HG03175 (cell line): ENCODE measurements around the gene ARHGEF18.
"Not testable (repeated sequence)": the region's sequence is repeated elsewhere in the genome, so short reads cannot be mapped to it uniquely, and the experiment has no call there.

Source experiments
- ATAC-seq: cut with Tn5 transposase; IDR thresholded peaks from one replicate; pipeline ENCODE4 v1.9.1; 2021; ENCODE audit warnings: mild to moderate bottlenecking, moderate library complexity; ENCODE audit not compliant: unreplicated experiment

Gene ARHGEF18

GRCh38 chr19:7346997-7347396, 1.7 kb upstream of the ARHGEF18 start:
- not testable (repeated sequence) for ATAC-seq

GRCh38 chr19:7349231-7349591, 474 bp downstream of the ARHGEF18 start:
- no peak for ATAC-seq

- ATAC-seq = no peak
Measured at GRCh38 chr19:7349961-7350711, 1.4 kb downstream of the ARHGEF18 start.

GRCh38 chr19:7351861-7352260, 3.1 kb downstream of the ARHGEF18 start:
- ATAC-seq = no peak

GRCh38 chr19:7355151-7355820, 6.5 kb downstream of the ARHGEF18 start:
- no peak for ATAC-seq

- no peak for ATAC-seq
Measured at GRCh38 chr19:7355871-7356270, 7.1 kb downstream of the ARHGEF18 start.

- no peak for ATAC-seq
Measured at GRCh38 chr19:7356899-7357627, 8.3 kb downstream of the ARHGEF18 start.

- no peak for ATAC-seq
Measured at GRCh38 chr19:7358102-7358597, 9.4 kb downstream of the ARHGEF18 start.

GRCh38 chr19:7360393-7360984, 11.8 kb downstream of the ARHGEF18 start:
- ATAC-seq = no peak

GRCh38 chr19:7363225-7363624, 14.5 kb downstream of the ARHGEF18 start:
- no peak for ATAC-seq

GRCh38 chr19:7366701-7367420, 18.1 kb downstream of the ARHGEF18 start:
- no peak for ATAC-seq

GRCh38 chr19:7368456-7368855, 19.7 kb downstream of the ARHGEF18 start:
- no peak for ATAC-seq

- ATAC-seq = not testable (repeated sequence)
Measured at GRCh38 chr19:7368866-7369265, 20.1 kb downstream of the ARHGEF18 start.

- no peak for ATAC-seq
Measured at GRCh38 chr19:7370546-7370945, 21.8 kb downstream of the ARHGEF18 start.

GRCh38 chr19:7371001-7371400, 22.3 kb downstream of the ARHGEF18 start:
- no peak for ATAC-seq

- ATAC-seq = no peak
Measured at GRCh38 chr19:7372810-7373209, 24.1 kb downstream of the ARHGEF18 start.

- no peak for ATAC-seq
Measured at GRCh38 chr19:7373862-7374261, 25.1 kb downstream of the ARHGEF18 start.

- no peak for ATAC-seq
Measured at GRCh38 chr19:7376151-7376852, 27.6 kb downstream of the ARHGEF18 start.

- no peak for ATAC-seq
Measured at GRCh38 chr19:7377196-7377595, 28.5 kb downstream of the ARHGEF18 start.

GRCh38 chr19:7381073-7381390, 32.3 kb downstream of the ARHGEF18 start:
- no peak for ATAC-seq
